Measurements from ENCODE around the gene RUVBL1.
A peak's percentile ranks its signal among the peaks of the same experiment; 100 is the strongest.

The RUVBL1 gene

GRCh38 chr3:128066676-128067075 is 56.9 kb downstream of the RUVBL1 start:
- DNase-seq: no peak

GRCh38 chr3:128066114-128066513 is 57.5 kb downstream of the RUVBL1 start:
- DNase-seq: peak; percentile 40

GRCh38 chr3:128064962-128065361 is 58.6 kb downstream of the RUVBL1 start:
- no peak for DNase-seq

- no peak for DNase-seq
These were observed 59.7 kb downstream of the RUVBL1 start for GRCh38 chr3:128063865-128064264.

- no peak for DNase-seq
These were observed 61.4 kb downstream of the RUVBL1 start for GRCh38 chr3:128062033-128062745.

GRCh38 chr3:128060473-128061381 is 62.9 kb downstream of the RUVBL1 start:
- peak; percentile 96 for DNase-seq

- no peak for DNase-seq
These were observed 67.4 kb downstream of the RUVBL1 start for GRCh38 chr3:128056258-128056657.

GRCh38 chr3:128054367-128054766 is 69.2 kb downstream of the RUVBL1 start:
- DNase-seq: peak; percentile 45

GRCh38 chr3:128053614-128054013 is 70.0 kb downstream of the RUVBL1 start:
- DNase-seq: no peak

- DNase-seq: no peak
These were observed 70.8 kb downstream of the RUVBL1 start for GRCh38 chr3:128052595-128053351.

- DNase-seq: peak; percentile 96
These were observed 71.6 kb downstream of the RUVBL1 start, which contains the start of gene SEC61A1 for GRCh38 chr3:128051837-128052594. Gene SEC61A1, plus strand, starts transcription at chr3:128052437. Its CDS starts 116 bp downstream, at chr3:128052553.

GRCh38 chr3:128051459-128051836 is 72.2 kb downstream of the RUVBL1 start:
- no peak for DNase-seq

GRCh38 chr3:128050597-128050996 is 73.0 kb downstream of the RUVBL1 start:
- DNase-seq: peak; percentile 15

GRCh38 chr3:128041344-128041743 is 82.3 kb downstream of the RUVBL1 start:
- no peak for DNase-seq

- no peak for DNase-seq
These were observed 83.0 kb downstream of the RUVBL1 start for GRCh38 chr3:128040660-128041059.

- DNase-seq: no peak
These were observed 83.6 kb downstream of the RUVBL1 start for GRCh38 chr3:128040041-128040440.

- DNase-seq: no peak
These were observed 87.5 kb downstream of the RUVBL1 start for GRCh38 chr3:128036119-128036518.

- DNase-seq: no peak
These were observed 90.5 kb downstream of the RUVBL1 start for GRCh38 chr3:128033102-128033501.
